Fibroblast of skin of back (primary cell): Measurements from ENCODE around the gene PEX16.
"Not testable (repeated sequence)": the region's sequence is repeated elsewhere in the genome, so short reads cannot be mapped to it uniquely, and the experiment has no call there.

Experiments
- DNase-seq: peaks from one replicate; pipeline ENCODE4 v3.0.0-alpha.2; 2013

Gene PEX16

GRCh38 chr11:45918331-45918941, 759 bp upstream of the PEX16 start:
- peak; percentile 80 for DNase-seq

DNA sequence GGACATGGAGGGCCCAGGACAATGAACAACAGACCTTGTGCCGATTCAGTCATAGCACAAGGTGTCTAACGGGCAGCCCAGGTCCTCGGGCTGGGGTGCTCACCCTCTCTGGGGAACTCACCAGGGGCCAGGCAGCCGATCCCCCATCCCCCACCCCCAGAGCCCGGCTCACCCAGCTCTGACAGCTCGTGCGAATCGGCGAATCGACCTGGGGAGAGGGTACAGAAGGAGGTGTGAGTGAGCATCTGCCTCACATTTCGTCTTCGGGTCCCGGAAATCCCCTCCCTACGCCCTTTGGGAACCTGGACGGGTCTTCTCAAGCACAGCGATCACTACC, 423 bp downstream of the PEX16 start:
- DNase-seq: no peak

GRCh38 chr11:45915446-45915845, 2.2 kb downstream of the PEX16 start:
- DNase-seq: no peak

DNA sequence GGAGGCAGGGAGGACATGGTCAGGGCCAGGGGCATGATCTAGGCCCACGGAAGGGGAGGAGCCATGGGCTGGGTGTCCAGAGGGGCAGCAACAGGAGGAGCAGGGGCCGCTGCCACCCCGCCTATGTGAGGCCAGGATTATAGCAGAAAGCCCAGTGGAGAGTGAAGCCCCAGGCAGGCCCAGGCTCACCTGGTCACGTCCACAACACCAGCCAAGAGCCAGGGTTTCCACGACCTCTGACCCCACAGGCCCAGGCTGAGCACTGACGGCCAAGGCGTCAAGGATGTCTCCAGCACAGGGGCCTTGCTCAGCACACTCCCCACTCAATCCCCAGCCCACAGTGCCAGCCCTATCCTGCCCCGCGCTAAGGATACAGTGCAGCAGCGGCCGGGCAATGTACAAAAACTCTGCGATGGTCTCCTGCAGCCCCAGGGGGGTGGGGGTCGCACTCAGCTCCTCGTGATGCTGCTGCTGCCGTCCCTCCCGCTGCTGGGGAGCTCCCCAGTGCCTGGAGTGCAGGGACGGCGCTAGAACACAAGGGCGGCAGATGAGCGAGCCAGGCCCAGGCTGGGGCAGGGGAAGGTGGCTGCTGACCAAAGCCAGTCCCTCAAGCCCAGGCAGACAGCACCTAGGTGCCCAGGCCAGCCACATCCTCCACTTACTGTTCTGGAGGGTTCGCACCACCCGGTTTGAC, 3.6 kb downstream of the PEX16 start:
- DNase-seq: no peak

DNA sequence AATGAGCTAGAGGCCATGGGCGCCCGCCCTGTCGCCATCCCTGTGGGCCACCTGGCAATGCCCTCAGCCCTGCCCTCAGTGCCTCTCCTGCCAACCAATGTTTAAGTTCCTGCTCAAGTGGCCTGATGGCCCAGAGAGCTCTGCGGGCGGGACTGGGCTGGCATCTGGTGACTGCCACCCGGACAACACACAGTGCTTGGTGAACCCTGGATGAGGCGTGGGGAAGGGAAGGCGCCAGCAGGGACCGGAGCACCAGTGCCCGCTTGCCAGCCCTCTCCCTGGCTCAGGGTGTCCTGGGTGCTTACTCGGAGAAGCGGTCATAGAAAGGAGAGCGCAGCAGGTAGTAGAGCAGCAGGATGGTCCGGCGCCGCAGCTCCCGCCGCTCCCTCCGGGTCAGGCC, 4.2 kb downstream of the PEX16 start:
- no peak for DNase-seq

DNA sequence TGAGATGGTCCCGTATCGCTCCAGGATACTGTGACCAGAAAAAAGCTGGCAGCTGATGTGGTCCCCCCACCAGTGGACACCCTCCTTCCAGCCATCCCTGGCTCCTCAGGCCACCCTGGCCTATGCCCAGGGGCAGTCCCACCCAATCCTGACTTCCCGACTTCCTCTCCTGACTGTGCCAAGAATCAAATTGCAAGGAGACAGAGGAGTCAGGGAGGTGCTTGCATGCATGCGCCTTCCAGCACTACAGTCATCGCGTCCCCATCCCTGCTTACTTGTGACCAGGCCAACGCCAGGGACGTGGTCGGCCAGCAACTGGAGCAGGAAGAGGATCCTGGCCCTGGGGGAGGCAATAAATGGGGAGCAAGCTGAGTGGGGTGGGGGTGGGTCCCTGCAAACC, 7.1 kb downstream of the PEX16 start:
- DNase-seq: no peak

DNA sequence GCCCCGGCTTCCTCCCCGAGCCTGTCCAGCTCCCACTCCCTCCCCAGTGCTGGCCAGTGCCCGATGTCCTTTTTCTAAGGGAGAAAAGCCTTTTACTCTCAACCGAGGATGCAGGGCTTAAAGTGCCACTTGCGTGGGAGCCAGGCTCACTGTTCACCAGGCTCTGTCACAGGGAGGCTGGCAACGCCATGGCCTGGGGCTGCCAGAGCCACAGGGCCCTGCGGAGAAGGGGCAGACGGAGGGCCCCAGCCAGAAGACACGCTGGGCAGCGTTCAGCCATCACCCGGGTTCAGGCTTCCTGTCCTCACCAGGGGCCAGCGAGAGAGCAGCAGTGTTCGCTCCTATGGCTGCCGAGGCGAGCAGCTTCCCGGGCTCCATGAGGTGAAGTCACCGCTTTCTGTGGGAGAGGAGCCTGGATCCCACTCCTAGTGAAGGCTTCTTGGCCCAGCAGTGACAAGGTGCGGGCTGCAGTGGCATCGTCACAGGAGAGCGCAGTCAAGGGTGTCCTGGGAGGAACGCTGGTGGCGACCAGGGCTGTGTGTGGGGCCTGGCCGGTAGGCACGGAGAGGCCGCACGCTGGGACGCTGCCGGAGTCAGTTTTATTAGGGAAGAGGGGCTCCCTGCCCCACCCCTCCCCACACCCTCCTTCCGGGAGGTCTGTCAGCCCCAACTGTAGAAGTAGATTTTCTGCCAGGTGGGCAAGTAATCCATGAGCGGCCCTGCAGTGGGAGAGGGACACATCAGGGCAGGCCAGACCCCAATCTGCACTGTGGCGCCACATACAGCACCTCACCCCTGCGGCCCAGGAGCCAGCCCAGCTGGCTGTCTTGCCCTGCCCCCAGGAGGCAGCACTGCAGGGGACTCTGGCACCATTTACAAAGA, 7.8 kb downstream of the PEX16 start:
- DNase-seq: no peak

DNA sequence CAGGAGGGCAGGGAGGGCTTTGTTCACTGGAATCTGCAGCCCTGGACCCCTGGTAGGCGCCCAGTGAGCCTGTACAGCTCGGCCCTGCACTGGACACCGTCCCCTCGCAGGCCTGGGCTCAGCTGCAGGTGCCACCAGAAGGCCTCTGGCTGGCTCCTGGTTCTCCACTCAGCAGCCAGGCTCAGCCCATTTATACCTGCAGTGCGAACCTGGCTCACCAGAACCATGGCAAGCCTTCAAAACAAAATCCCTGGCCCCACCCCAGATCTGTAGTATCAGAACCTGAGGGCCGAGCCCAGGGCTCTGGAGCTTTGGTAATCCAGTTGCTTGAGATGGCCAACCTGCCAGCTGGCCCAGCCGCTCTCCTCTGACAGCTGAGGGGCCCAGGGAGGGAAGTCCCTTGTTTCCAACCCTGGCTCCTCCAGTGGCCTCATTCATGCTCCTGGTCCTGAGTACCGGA, 9.7 kb downstream of the PEX16 start:
- no peak for DNase-seq

DNA sequence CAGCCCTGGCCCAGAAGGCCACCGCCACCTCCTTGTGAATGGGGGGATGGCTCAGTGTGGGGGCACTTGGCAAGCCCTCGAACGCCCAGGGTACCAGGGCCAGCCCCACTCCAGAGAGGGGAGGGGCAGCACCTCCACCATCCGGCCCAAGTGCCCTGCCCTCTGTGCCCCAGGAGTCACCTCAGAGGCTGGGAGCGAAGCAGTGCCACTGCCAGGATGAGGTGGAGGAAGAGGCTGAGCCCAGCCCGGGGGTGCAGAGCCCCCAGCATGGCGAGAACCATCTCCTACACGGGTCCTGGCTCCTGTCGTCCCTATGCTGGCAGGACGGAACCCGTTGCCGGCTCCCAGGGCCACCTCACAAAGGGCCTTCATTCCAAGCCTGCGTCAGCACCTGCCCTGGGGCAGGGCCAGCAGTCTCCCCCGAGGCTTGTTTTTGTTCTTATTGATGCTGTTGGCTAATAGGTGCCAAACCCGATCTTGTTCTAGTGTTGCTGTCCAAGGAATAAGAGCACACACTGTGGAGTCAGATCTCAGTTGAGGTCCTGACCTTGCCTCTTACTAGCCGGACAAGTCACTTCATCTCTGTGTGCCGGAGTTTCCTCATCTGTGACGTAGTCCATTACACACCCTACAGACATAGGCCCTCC, 10.6 kb downstream of the PEX16 start, which contains the start of gene FREY1:
FREY1 (minus strand) TSS at position 307 of the 647 bp plus-strand sequence; CDS start at position 281, 26 bp downstream.
- no peak for DNase-seq

- DNase-seq: no peak
Measured at GRCh38 chr11:45906096-45906682, 11.5 kb downstream of the PEX16 start.

GRCh38 chr11:45905576-45905975, 12.1 kb downstream of the PEX16 start:
- DNase-seq: not testable (repeated sequence)

DNA sequence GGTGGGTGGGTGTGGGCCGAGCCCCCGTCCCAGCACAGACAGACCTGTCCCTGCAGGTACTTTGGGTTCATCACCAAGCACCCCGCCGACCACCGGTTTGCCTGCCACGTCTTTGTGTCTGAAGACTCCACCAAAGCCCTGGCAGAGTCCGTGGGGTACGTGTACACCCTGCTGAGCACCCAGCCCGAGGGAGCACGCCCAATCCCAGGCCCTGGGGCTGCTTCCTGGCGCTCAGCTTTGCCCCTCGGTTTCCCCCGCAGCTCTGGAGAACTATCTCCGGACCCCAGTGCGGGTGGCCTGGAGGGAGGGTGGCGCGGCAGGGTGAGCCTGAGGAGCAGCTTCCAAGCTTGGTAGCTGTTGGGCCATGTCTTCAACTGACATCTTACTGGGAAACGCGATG, 12.6 kb downstream of the PEX16 start:
- no peak for DNase-seq

GRCh38 chr11:45904309-45904915, 13.3 kb downstream of the PEX16 start:
- no peak for DNase-seq

DNA sequence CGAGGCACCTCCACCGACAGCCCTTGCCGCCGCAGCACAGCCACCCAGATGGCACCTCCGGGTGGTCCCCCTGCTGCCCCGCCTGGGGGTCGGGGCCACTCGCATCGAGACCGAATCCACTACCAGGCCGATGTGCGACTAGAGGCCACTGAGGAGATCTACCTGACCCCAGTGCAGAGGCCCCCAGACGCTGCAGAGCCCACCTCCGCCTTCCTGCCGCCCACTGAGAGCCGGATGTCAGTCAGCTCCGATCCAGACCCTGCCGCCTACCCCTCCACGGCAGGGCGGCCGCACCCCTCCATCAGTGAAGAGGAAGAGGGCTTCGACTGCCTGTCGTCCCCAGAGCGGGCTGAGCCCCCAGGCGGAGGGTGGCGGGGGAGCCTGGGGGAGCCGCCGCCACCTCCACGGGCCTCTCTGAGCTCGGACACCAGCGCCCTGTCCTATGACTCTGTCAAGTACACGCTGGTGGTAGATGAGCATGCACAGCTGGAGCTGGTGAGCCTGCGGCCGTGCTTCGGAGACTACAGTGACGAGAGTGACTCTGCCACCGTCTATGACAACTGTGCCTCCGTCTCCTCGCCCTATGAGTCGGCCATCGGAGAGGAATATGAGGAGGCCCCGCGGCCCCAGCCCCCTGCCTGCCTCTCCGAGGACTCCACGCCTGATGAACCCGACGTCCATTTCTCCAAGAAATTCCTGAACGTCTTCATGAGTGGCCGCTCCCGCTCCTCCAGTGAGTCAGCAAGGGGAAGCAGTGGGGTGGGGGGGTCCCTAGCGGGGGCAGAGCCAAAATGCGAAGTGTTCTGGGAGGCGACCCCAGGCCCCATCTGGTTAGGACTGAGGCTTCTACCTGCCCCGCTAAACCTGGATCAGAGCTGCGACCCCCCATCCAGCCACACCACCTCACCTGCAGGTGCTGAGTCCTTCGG, 15.0 kb downstream of the PEX16 start:
- DNase-seq: no peak

- DNase-seq: no peak
Measured at GRCh38 chr11:45901626-45902025, 16.1 kb downstream of the PEX16 start.

GRCh38 chr11:45900916-45901617, 16.6 kb downstream of the PEX16 start:
- no peak for DNase-seq

- DNase-seq: not testable (repeated sequence)
Measured at GRCh38 chr11:45900175-45900800, 17.4 kb downstream of the PEX16 start.

GRCh38 chr11:45899448-45900174, 18.1 kb downstream of the PEX16 start:
- DNase-seq: peak; percentile 89

GRCh38 chr11:45899086-45899447, 18.6 kb downstream of the PEX16 start:
- DNase-seq: no peak
